ENCODE measurements around the gene FSTL5. TPM values are rescaled to one million over a fixed set of nuclear protein-coding genes. Genes with fewer than 3 reads are reported as not detected.

FSTL5 gene
- total RNA-seq, 1 experiment from 2014 or later, result 0.55 TPM

DNA sequence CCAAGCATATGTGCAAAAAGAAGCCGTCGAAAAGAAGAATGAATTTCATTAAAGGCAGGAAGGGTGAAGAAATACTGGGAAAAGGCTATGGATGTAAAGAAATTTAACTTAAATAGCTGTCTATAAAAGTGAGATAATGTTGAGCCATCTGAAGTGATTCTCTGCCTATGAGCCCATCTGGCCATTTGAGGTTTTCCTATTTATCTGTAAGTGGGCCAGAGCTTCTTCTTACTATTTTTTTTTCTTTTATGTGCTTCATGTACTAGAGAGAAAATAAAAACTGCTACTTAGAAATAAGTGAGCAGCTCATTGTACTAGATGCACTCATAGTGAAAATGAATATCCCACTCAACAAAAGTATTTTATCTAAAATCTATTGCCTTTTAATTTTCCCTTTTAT is 725.7 kb downstream of the FSTL5 start:
- no peak overlapping the region for H3K27ac Mint-ChIP-seq
- H3K4me1 Mint-ChIP-seq, result no peaks in the 10 kb centered on the region
- no peaks in the 10 kb centered on the region for H3K36me3 Mint-ChIP-seq
- ATAC-seq, result no peak
- no peak overlapping the region for H3K4me3 Mint-ChIP-seq
- DNase-seq (ENCODE audit: low spot score), result no peak
- peaks cover 4% of the 10 kb centered on the region; the same call in 1 of the 2 replicates for H3K9me3 Mint-ChIP-seq
- POLR2A ChIA-PET, result no interaction called here
- TF ChIP-seq, protein P1, sequence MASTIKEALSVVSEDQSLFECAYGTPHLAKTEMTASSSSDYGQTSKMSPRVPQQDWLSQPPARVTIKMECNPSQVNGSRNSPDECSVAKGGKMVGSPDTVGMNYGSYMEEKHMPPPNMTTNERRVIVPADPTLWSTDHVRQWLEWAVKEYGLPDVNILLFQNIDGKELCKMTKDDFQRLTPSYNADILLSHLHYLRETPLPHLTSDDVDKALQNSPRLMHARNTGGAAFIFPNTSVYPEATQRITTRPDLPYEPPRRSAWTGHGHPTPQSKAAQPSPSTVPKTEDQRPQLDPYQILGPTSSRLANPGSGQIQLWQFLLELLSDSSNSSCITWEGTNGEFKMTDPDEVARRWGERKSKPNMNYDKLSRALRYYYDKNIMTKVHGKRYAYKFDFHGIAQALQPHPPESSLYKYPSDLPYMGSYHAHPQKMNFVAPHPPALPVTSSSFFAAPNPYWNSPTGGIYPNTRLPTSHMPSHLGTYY (CRISPR knock-in tag; IDR thresholded peaks at IDR 0.05), result no peak
- TF ChIP-seq ATF3 (CRISPR knock-in tag; conservative IDR thresholded peaks at IDR 0.05) (no peak), HMGA2 (CRISPR knock-in tag; IDR thresholded peaks at IDR 0.05) (no peak), IRF1 (CRISPR knock-in tag; IDR thresholded peaks at IDR 0.05) (no peak), SOX15 (CRISPR knock-in tag; IDR thresholded peaks at IDR 0.05) (no peak), GTF2I (CRISPR knock-in tag; conservative IDR thresholded peaks at IDR 0.05) (no peak), KAT7 (CRISPR knock-in tag; IDR thresholded peaks at IDR 0.05; ENCODE audit: borderline replicate concordance) (no peak), ZSCAN18 (CRISPR knock-in tag; IDR thresholded peaks at IDR 0.05) (no peak), MXD4 (CRISPR knock-in tag; IDR thresholded peaks at IDR 0.05; ENCODE audit: borderline replicate concordance) (no peak), OVOL2 (CRISPR knock-in tag; IDR thresholded peaks at IDR 0.05; ENCODE audit: borderline replicate concordance) (no peak), TCF7 (CRISPR knock-in tag; IDR thresholded peaks at IDR 0.05; ENCODE audit: low read depth) (no peak), ZNF396 (CRISPR knock-in tag; IDR thresholded peaks at IDR 0.05; ENCODE audit: borderline replicate concordance) (no peak), STAT6 (CRISPR knock-in tag; conservative IDR thresholded peaks at IDR 0.05; ENCODE audit: low read depth) (no peak), ZBTB21 (CRISPR knock-in tag; IDR thresholded peaks at IDR 0.05; ENCODE audit: borderline replicate concordance) (no peak), ZNF512 (CRISPR knock-in tag; IDR thresholded peaks at IDR 0.05; ENCODE audit: borderline replicate concordance) (no peak), CREM (CRISPR knock-in tag; IDR thresholded peaks at IDR 0.05) (no peak)
- TF ChIP-seq, protein P2, sequence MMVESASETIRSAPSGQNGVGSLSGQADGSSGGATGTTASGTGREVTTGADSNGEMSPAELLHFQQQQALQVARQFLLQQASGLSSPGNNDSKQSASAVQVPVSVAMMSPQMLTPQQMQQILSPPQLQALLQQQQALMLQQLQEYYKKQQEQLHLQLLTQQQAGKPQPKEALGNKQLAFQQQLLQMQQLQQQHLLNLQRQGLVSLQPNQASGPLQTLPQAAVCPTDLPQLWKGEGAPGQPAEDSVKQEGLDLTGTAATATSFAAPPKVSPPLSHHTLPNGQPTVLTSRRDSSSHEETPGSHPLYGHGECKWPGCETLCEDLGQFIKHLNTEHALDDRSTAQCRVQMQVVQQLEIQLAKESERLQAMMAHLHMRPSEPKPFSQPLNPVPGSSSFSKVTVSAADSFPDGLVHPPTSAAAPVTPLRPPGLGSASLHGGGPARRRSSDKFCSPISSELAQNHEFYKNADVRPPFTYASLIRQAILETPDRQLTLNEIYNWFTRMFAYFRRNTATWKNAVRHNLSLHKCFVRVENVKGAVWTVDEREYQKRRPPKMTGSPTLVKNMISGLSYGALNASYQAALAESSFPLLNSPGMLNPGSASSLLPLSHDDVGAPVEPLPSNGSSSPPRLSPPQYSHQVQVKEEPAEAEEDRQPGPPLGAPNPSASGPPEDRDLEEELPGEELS (CRISPR knock-in tag; IDR thresholded peaks at IDR 0.05), result no peak
- TF ChIP-seq, protein P3, sequence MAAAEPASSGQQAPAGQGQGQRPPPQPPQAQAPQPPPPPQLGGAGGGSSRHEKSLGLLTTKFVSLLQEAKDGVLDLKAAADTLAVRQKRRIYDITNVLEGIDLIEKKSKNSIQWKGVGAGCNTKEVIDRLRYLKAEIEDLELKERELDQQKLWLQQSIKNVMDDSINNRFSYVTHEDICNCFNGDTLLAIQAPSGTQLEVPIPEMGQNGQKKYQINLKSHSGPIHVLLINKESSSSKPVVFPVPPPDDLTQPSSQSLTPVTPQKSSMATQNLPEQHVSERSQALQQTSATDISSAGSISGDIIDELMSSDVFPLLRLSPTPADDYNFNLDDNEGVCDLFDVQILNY (CRISPR knock-in tag; IDR thresholded peaks at IDR 0.05), result no peak
- TF ChIP-seq, protein P4, sequence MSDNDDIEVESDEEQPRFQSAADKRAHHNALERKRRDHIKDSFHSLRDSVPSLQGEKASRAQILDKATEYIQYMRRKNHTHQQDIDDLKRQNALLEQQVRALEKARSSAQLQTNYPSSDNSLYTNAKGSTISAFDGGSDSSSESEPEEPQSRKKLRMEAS (CRISPR knock-in tag; IDR thresholded peaks at IDR 0.05), result no peak
- no peaks in the 10 kb centered on the region for H3K27me3 Mint-ChIP-seq (ENCODE audit: low read depth)
- CTCF ChIA-PET, result no interaction called here
